GM12878 (cell line): ENCODE data around the gene PADI1.

ENCODE experiments used
- CBX3 ChIP-seq: fragments of 200-600 bp; sonication (generic); IDR thresholded peaks from 2 replicates; pipeline ENCODE4 v1.6.1; 2016; ENCODE audit warnings: low read depth, borderline replicate concordance
- CEBPB ChIP-seq, 2 experiments: fragments of 150-350 bp in 1 of 2; IDR thresholded peaks; 2 replicates each; pipeline ENCODE4 v1.6.1; 2012 to 2014; ENCODE audit warnings: low read depth in 2 of 2, low read length in 2 of 2, borderline replicate concordance in 1 of 2, inconsistent platforms in 1 of 2
- CTCF ChIP-seq, 3 experiments: IDR thresholded peaks in 2 of 3; conservative IDR thresholded peaks in 1 of 3; 2 replicates each; pipeline ENCODE4 v1.5.1; 2011; ENCODE audit warnings: low read depth in 3 of 3, low read length in 3 of 3, mild to moderate bottlenecking in 3 of 3, control low read depth in 2 of 3, moderate library complexity in 2 of 3, inconsistent platforms in 1 of 3, mixed read lengths in 1 of 3; ENCODE audit not compliant: control insufficient read depth in 2 of 3, insufficient read depth in 1 of 3; ENCODE audit errors: extremely low read depth in 1 of 3
- JUND ChIP-seq: IDR thresholded peaks from 2 replicates; pipeline ENCODE4 v1.6.1; 2012; ENCODE audit warnings: low read depth, mild to moderate bottlenecking, low read length, improper control_type of control experiment, moderate library complexity
- MTA3 ChIP-seq: IDR thresholded peaks from 2 replicates; pipeline ENCODE4 v1.6.1; 2012; ENCODE audit warnings: low read length, inconsistent platforms, borderline replicate concordance
- MXI1 ChIP-seq: fragments of 150-350 bp; IDR thresholded peaks from 2 replicates; pipeline ENCODE4 v1.6.1; 2011; ENCODE audit warnings: low read depth, mild to moderate bottlenecking, inconsistent platforms, low read length, improper control_type of control experiment
- PBX3 ChIP-seq: IDR thresholded peaks from 2 replicates; pipeline ENCODE4 v1.6.1; 2011; ENCODE audit warnings: mild to moderate bottlenecking, low read depth, low read length, moderate library complexity; ENCODE audit not compliant: insufficient replicate concordance
- SMAD1 ChIP-seq: fragments of 450-650 bp; IDR thresholded peaks from 2 replicates; pipeline ENCODE4 v1.6.1; 2018; ENCODE audit warnings: mild to moderate bottlenecking, low read depth; ENCODE audit not compliant: partially characterized antibody
- SRF ChIP-seq, 2 experiments: IDR thresholded peaks; 2 replicates each; pipeline ENCODE4 v1.6.1; 2011; ENCODE audit warnings: low read depth in 2 of 2, low read length in 2 of 2, mild to moderate bottlenecking in 1 of 2, moderate library complexity in 1 of 2
- TAF1 ChIP-seq: IDR thresholded peaks from 2 replicates; pipeline ENCODE4 v1.6.1; 2011; ENCODE audit warnings: mild to moderate bottlenecking, low read depth, low read length, borderline replicate concordance

GRCh38 chr1:17210176-17210575, 5.2 kb downstream of the PADI1 start:
- no peak for TF ChIP-seq CBX3
- no peak for TF ChIP-seq JUND
- no peak for TF ChIP-seq MXI1
- no peak for TF ChIP-seq SRF (IDR thresholded peaks at IDR 0.05; ENCODE audit: low read depth in 2 of 2, low read length in 2 of 2)
- no peak for TF ChIP-seq CEBPB (IDR thresholded peaks at IDR 0.05; ENCODE audit: borderline replicate concordance in 1 of 2, low read depth in 2 of 2, low read length in 2 of 2)
- no peak for TF ChIP-seq MTA3
- TF ChIP-seq CTCF (IDR thresholded peaks at IDR 0.05 in 2 of 3, conservative IDR thresholded peaks at IDR 0.05 in 1 of 3; ENCODE audit: control insufficient read depth in 2 of 3, extremely low read depth in 1 of 3, insufficient read depth in 1 of 3, low read depth in 3 of 3, low read length in 3 of 3) = no peak
- TF ChIP-seq PBX3 = no peak
- no peak for TF ChIP-seq TAF1
- no peak for TF ChIP-seq SMAD1
